Measurements from ENCODE around the gene ETV6. TPM values are rescaled to one million over a fixed set of nuclear protein-coding genes. Genes with fewer than 3 reads are reported as not detected.

ETV6 gene
- total and polyA plus RNA-seq, 2 of the 8 experiments (the other 6 are each of a cell fraction or from before 2014, with no cell fraction given) = 5.5 to 23.9 TPM

DNA sequence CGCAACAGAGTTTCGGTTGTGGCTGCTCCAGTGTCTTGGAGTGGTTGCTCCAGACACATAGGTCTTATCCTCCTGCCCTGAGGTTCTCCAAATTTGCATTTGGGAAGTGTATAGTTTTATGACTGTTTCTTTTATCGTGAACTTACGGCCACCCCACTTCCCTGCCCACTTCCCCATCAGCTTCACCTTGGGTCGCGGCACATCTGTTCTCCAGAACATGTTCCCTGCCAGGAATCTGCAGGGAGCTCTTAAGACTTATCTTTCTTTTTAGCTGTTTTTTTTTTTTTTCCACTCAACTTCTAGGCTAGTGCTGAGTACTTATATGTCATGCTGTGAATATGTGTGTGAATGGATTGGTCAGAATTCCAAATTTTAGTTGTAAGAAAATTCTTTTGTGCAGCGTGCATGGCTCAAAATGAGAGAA, 75.4 kb downstream of the ETV6 start:
- Histone ChIP-seq H3K23ac (ENCODE audit: insufficient read length) (no peak overlapping the region), H2AK5ac (ENCODE audit: low read depth, low read length) (no peak overlapping the region), H3K79me2 (ENCODE audit: control insufficient read depth in 1 of 2, insufficient read depth in 2 of 2, low read length in 2 of 2) (peaks cover 0 to 8% of the 10 kb centered on the region in 2 experiments; a peak in 1 of 4 replicates), H4K91ac (replicated peaks; ENCODE audit: insufficient read length, low read length) (no peak overlapping the region), H4K5ac (ENCODE audit: insufficient read length, low read depth, low read length) (no peak overlapping the region), H2BK5ac (ENCODE audit: low read depth, low read length) (no peak overlapping the region), H3K18ac (ENCODE audit: extremely low read depth, low read length) (no peak overlapping the region), H3K9me3 (ENCODE audit: insufficient read depth in 2 of 2, low read depth in 1 of 2, low read length in 1 of 2) (no peaks in the 10 kb centered on the region), H3K36me3 (ENCODE audit: control insufficient read depth in 2 of 4, insufficient read depth in 4 of 4, low read length in 3 of 4) (no peaks in the 10 kb centered on the region), H2BK20ac (ENCODE audit: low read length) (no peak overlapping the region), H3K4me1 (replicated peaks in 1 of 4; ENCODE audit: control insufficient read depth in 3 of 4, insufficient read depth in 4 of 4, low read length in 3 of 4) (peaks cover 0 to 8% (median 1%) of the 10 kb centered on the region in 4 experiments; a peak in 3 of 7 replicates), H3K56ac (replicated peaks; ENCODE audit: insufficient read length, low read depth, low read length) (no peak overlapping the region), H2BK120ac (replicated peaks; ENCODE audit: low read depth, low read length) (no peak overlapping the region), H3K79me1 (ENCODE audit: low read depth, low read length) (peaks cover 4% of the 10 kb centered on the region; the same call in 1 of the 2 replicates), H3K27me3 (replicated peaks in 1 of 4; ENCODE audit: control insufficient read depth in 3 of 4, extremely low read depth in 1 of 4, insufficient read depth in 3 of 4, low read length in 3 of 4) (no peaks in the 10 kb centered on the region), H3K9ac (replicated peaks in 1 of 4; ENCODE audit: extremely low read depth in 1 of 4, low read depth in 3 of 4, low read length in 3 of 4) (no peak overlapping the region), H3K4ac (replicated peaks; ENCODE audit: insufficient read length, low read depth, low read length) (no peak overlapping the region), H4K20me1 (replicated peaks in 1 of 2; ENCODE audit: control insufficient read depth in 1 of 2, insufficient read depth in 2 of 2, low read length in 2 of 2) (peaks cover 0 to 2% of the 10 kb centered on the region in 2 experiments), H3K4me3 (ENCODE audit: extremely low read depth in 1 of 4, insufficient read depth in 2 of 4, low read depth in 3 of 4, low read length in 4 of 4) (no peak overlapping the region), H2BK12ac (ENCODE audit: low read depth, low read length) (no peak overlapping the region), H3K4me2 (ENCODE audit: insufficient read depth in 1 of 2, low read depth in 2 of 2, low read length in 2 of 2) (no peak overlapping the region), H4K8ac (ENCODE audit: extremely low read depth, insufficient read depth, low read length) (no peak overlapping the region), H2BK15ac (ENCODE audit: low read length) (no peak overlapping the region), H3K14ac (ENCODE audit: insufficient read length) (no peak overlapping the region), H3K23me2 (ENCODE audit: low read depth, low read length) (no peaks in the 10 kb centered on the region), H2AFZ (ENCODE audit: low read length) (no peak overlapping the region), H3K27ac (ENCODE audit: low read depth, low read length) (no peak overlapping the region)
- POLR2A ChIA-PET (ENCODE audit: partially characterized antibody) = no interaction called here
- FAIRE-seq (no peak), DNase-seq (ENCODE audit: low read depth in 1 of 2, low spot score in 2 of 2) (no peak)
- CTCF ChIA-PET (ENCODE audit: partially characterized antibody) = no interaction called here
- 95% methylated on average over 7 of the region's 7 CpGs; no CpG with 5 or more reads in 1 of the 2 experiments for WGBS, 2 experiments (ENCODE audit: extremely low coverage in 1 of 2, insufficient coverage in 1 of 2, insufficient read length in 1 of 2, insufficient replicate concordance in 2 of 2, low coverage in 1 of 2, low lambda C conversion rate in 2 of 2, missing lambda C conversion rate in 1 of 2)
- TF ChIP-seq YY1 (IDR thresholded peaks at IDR 0.05; ENCODE audit: low read depth, low read length) = no peak
- no peak for TF ChIP-seq POLR2AphosphoS5 (IDR thresholded peaks at IDR 0.05; ENCODE audit: low read depth, low read length)
- TF ChIP-seq KDM1A (IDR thresholded peaks at IDR 0.05; ENCODE audit: borderline replicate concordance, low read length) = no peak
- no peak for TF ChIP-seq POLR2A (IDR thresholded peaks at IDR 0.05; ENCODE audit: control extremely low read depth in 1 of 2, low read depth in 2 of 2, low read length in 2 of 2)
- TF ChIP-seq BRCA1 (IDR thresholded peaks at IDR 0.05; ENCODE audit: low read depth, low read length) = no peak
- TF ChIP-seq SP4 (IDR thresholded peaks at IDR 0.05; ENCODE audit: low read length) = no peak
- no peak for TF ChIP-seq CHD1 (IDR thresholded peaks at IDR 0.05; ENCODE audit: low read depth, low read length)
- TF ChIP-seq HDAC6 (IDR thresholded peaks at IDR 0.05; ENCODE audit: low read depth, low read length) = no peak
- TF ChIP-seq MAFK (IDR thresholded peaks at IDR 0.05; ENCODE audit: low read depth, low read length) = no peak
- TF ChIP-seq ASH2L (IDR thresholded peaks at IDR 0.05; ENCODE audit: low read length) = no peak
- no peak for TF ChIP-seq KDM5A (IDR thresholded peaks at IDR 0.05; ENCODE audit: low read length)

All from H1 (cell line).